OCI-LY1 (cell line): ENCODE results near the gene LAPTM5.

Experiments used
- H2AFZ ChIP-seq: fragments of 200-600 bp; sonication (generic), shearing (Covaris generic); 2 replicates; pipeline ENCODE4 v1.6.0; 2014; ENCODE audit warnings: antibody characterized with exemption, mild to moderate bottlenecking, low read length
- H3F3A ChIP-seq: fragments of 200-600 bp; sonication (generic), shearing (Covaris generic); 2 replicates; pipeline ENCODE4 v1.6.0; 2014; ENCODE audit warnings: mild to moderate bottlenecking, antibody characterized with exemption, low read length, moderate library complexity; ENCODE audit not compliant: insufficient read depth
- H3K27ac ChIP-seq: fragments of 200-600 bp; sonication (generic); 2 replicates; pipeline ENCODE4 v1.5.1; 2014; ENCODE audit warnings: low read length, mixed run types, mild to moderate bottlenecking, low read depth; ENCODE audit not compliant: poor library complexity, severe bottlenecking
- H3K27me3 ChIP-seq: fragments of 200-600 bp; sonication (generic); 2 replicates; pipeline ENCODE4 v1.6.0; 2014; ENCODE audit warnings: antibody characterized with exemption, mild to moderate bottlenecking, low read length, moderate library complexity; ENCODE audit not compliant: insufficient read depth
- H3K36me3 ChIP-seq: fragments of 200-600 bp; sonication (generic); 2 replicates; pipeline ENCODE4 v1.6.1; 2014; ENCODE audit warnings: mild to moderate bottlenecking, antibody characterized with exemption, low read length, moderate library complexity, mixed read lengths; ENCODE audit not compliant: insufficient read depth
- H3K4me1 ChIP-seq: fragments of 200-600 bp; sonication (generic); 2 replicates; pipeline ENCODE4 v1.5.1; 2014; ENCODE audit warnings: mild to moderate bottlenecking, low read length, moderate library complexity; ENCODE audit not compliant: insufficient read depth, severe bottlenecking
- H3K4me2 ChIP-seq: fragments of 200-600 bp; sonication (generic), shearing (Covaris generic); 2 replicates; pipeline ENCODE4 v1.6.1; 2014; ENCODE audit warnings: low read length
- H3K4me3 ChIP-seq: fragments of 200-600 bp; sonication (generic); 2 replicates; pipeline ENCODE4 v1.5.1; 2014; ENCODE audit warnings: low read length, low read depth, mild to moderate bottlenecking, mixed read lengths; ENCODE audit not compliant: poor library complexity, severe bottlenecking
- H3K79me2 ChIP-seq: fragments of 200-600 bp; shearing (Covaris generic); 2 replicates; pipeline ENCODE4 v1.6.1; 2016; ENCODE audit warnings: mixed run types, low read length, mixed read lengths; ENCODE audit not compliant: insufficient read depth
- H3K9ac ChIP-seq: fragments of 200-600 bp; sonication (generic), shearing (Covaris generic); 2 replicates; pipeline ENCODE4 v1.6.1; 2014; ENCODE audit warnings: mild to moderate bottlenecking, low read length, mixed read lengths
- H3K9me2 ChIP-seq: fragments of 200-600 bp; sonication (generic), shearing (Covaris generic); 2 replicates; pipeline ENCODE4 v1.6.1; 2014; ENCODE audit warnings: low read depth, mild to moderate bottlenecking, low read length, mixed read lengths
- H3K9me3 ChIP-seq: fragments of 200-600 bp; shearing (Covaris generic); 2 replicates; pipeline ENCODE4 v1.6.1; 2014; ENCODE audit warnings: low read length, mixed read lengths
- H4K20me1 ChIP-seq: fragments of 200-600 bp; sonication (generic), shearing (Covaris generic); 2 replicates; pipeline ENCODE4 v1.6.0; 2016; ENCODE audit warnings: mild to moderate bottlenecking, low read length; ENCODE audit not compliant: insufficient read depth
- EZH2 ChIP-seq: fragments of 200-600 bp; sonication (generic), shearing (Covaris generic); IDR thresholded peaks from 2 replicates; pipeline ENCODE4 v1.8.0; 2017; ENCODE audit warnings: borderline replicate concordance, mixed run types, mild to moderate bottlenecking, antibody characterized with exemption, low read length, moderate library complexity, mixed read lengths
- TF ChIP-seq, protein P1 (sequence below): fragments of 200-600 bp; sonication (generic), shearing (Covaris generic); IDR thresholded peaks from 2 replicates; pipeline ENCODE4 v1.5.1; 2017; ENCODE audit warnings: mild to moderate bottlenecking, antibody characterized with exemption, low read length, moderate library complexity, mixed read lengths

The LAPTM5 gene

DNA sequence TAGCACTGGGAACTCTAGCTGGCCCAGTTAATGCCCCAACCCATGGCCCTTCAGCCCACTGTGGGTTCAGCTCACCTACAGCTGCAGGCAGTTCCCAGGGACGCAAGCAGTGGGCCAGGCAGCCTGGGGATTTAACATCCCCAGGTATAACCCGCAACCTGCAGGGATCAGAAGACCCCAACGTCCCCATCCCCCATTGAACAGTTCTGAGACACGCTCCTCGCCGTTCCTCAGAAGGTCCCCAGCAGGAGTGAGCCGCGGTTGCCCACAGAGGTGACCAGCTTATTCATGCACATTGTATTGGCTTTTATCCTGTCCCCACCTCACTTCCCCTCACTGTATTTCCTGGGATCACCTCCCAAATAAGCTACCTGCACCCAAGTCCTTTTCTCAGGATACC is 29.2 kb downstream of the LAPTM5 start:
- peaks cover 8% of the 10 kb centered on the region; the same call in 1 of the 2 replicates for H3F3A ChIP-seq
- 0 out of 2 replicates have a peak, but pooled peaks cover 3% of the 10 kb centered on the region for H3K36me3 ChIP-seq
- H3K9me3 ChIP-seq, result no peaks in the 10 kb centered on the region
- no peaks in the 10 kb centered on the region for H3K9me2 ChIP-seq
- H3K79me2 ChIP-seq, result no peaks in the 10 kb centered on the region
- no peaks in the 10 kb centered on the region; the same call in 1 of the 2 replicates for H3K27me3 ChIP-seq
- H4K20me1 ChIP-seq, result no peaks in the 10 kb centered on the region
- H3K4me1 ChIP-seq, result peaks cover 11% of the 10 kb centered on the region
- TF ChIP-seq, protein P1, sequence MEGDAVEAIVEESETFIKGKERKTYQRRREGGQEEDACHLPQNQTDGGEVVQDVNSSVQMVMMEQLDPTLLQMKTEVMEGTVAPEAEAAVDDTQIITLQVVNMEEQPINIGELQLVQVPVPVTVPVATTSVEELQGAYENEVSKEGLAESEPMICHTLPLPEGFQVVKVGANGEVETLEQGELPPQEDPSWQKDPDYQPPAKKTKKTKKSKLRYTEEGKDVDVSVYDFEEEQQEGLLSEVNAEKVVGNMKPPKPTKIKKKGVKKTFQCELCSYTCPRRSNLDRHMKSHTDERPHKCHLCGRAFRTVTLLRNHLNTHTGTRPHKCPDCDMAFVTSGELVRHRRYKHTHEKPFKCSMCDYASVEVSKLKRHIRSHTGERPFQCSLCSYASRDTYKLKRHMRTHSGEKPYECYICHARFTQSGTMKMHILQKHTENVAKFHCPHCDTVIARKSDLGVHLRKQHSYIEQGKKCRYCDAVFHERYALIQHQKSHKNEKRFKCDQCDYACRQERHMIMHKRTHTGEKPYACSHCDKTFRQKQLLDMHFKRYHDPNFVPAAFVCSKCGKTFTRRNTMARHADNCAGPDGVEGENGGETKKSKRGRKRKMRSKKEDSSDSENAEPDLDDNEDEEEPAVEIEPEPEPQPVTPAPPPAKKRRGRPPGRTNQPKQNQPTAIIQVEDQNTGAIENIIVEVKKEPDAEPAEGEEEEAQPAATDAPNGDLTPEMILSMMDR, result no peak
- no peak for TF ChIP-seq EZH2
- H3K27ac ChIP-seq, result no peak overlapping the region
- no peak overlapping the region for H3K9ac ChIP-seq
- H2AFZ ChIP-seq, result no peak overlapping the region
- no peak overlapping the region for H3K4me3 ChIP-seq
- H3K4me2 ChIP-seq, result no peak overlapping the region

DNA sequence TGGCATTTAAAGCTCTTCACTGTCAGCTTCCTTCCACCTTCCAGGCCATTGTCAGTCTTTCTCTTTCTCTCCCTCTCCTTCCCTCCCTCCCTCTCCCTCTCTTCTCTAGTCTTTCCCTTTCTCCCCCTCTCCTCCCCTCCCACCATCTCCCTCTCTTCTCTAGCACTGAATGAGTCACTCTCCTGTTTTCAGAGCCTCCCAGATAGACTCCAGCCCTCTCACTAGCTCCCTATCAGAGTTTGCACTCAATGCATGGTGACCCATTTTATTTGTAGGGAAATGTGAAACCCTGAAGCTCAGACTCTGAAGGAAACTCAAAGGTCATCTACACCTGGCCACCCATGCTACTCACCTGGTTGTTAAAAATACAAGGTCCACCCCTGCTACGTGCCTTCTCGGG is 29.8 kb downstream of the LAPTM5 start:
- no peaks in the 10 kb centered on the region for H4K20me1 ChIP-seq
- no peak overlapping the region for H3K4me3 ChIP-seq
- no peaks in the 10 kb centered on the region for H3K79me2 ChIP-seq
- no peak overlapping the region for H2AFZ ChIP-seq
- no peaks in the 10 kb centered on the region; the same call in 1 of the 2 replicates for H3K27me3 ChIP-seq
- H3K27ac ChIP-seq, result no peak overlapping the region
- no peak overlapping the region for H3K4me2 ChIP-seq
- TF ChIP-seq, protein P1, result no peak
- TF ChIP-seq EZH2, result no peak
- peaks cover 3% of the 10 kb centered on the region; the same call in 1 of the 2 replicates for H3F3A ChIP-seq
- no peaks in the 10 kb centered on the region for H3K9me3 ChIP-seq
- H3K9me2 ChIP-seq, result no peaks in the 10 kb centered on the region
- no peak overlapping the region for H3K9ac ChIP-seq
- H3K4me1 ChIP-seq, result peaks cover 11% of the 10 kb centered on the region
- 0 out of 2 replicates have a peak, but pooled peaks cover 2% of the 10 kb centered on the region for H3K36me3 ChIP-seq

DNA sequence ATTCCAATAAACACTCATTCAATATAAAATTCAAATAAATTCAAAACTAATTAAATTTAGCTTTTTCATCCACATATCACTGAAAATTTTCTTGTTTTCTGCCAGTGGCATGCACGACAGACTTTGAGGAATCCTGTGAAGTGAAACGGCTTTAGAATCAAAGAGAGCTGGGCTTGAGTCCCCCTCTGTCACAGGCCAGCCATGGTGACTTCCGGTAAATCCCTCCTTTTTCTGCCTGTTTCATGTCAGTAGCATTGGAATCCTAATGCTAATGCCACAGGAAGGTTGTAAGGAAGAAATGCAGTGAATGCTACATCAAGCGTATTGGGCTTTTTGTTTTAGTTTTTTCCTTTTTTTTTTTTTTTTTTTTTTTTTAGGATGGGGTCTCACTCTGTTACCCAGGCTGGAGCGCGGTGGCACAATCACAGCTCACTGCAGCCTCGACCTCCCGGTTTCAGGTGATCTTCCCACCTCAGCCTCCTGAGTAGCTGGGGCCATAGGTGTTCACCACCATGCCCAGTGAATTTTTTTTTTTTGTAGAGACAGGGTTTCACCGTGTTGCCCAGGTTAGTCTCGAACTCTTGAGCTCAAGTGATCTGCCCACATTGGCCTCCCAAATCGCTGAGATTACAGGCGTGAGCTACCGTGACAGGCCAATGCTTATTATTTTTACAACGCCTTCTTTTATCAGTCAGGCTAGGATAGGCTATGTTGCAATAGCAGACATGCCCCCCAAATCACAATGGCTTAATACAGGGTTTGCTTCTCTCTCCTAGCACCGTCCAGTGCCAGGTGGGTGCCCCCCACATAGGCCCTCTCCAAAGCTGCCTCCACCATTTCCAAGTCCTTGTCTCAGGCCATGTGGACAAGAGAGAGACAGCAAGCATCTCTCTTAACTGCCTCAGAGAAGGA is 30.5 kb downstream of the LAPTM5 start:
- Histone ChIP-seq H2AFZ (no peak overlapping the region), H3K9me3 (no peaks in the 10 kb centered on the region), H3K4me1 (peaks cover 11% of the 10 kb centered on the region), H3K4me2 (no peak overlapping the region), H3K9ac (no peak overlapping the region), H3F3A (no peaks in the 10 kb centered on the region), H3K9me2 (no peaks in the 10 kb centered on the region), H3K27me3 (no peaks in the 10 kb centered on the region; the same call in 1 of the 2 replicates), H3K79me2 (no peaks in the 10 kb centered on the region), H3K36me3 (no peaks in the 10 kb centered on the region), H3K4me3 (no peak overlapping the region), H4K20me1 (no peaks in the 10 kb centered on the region), H3K27ac (no peak overlapping the region)
- TF ChIP-seq, protein P1, result no peak
